Fibroblast of skin of abdomen (primary cell): ENCODE measurements around the gene KRTAP4-7.
"Not testable (repeated sequence)": the region's sequence is repeated elsewhere in the genome, so short reads cannot be mapped to it uniquely, and the experiment has no call there.

Experiments used
- DNase-seq: peaks from one replicate; pipeline ENCODE4 v3.0.0-alpha.2; 2013

The KRTAP4-7 gene

DNA sequence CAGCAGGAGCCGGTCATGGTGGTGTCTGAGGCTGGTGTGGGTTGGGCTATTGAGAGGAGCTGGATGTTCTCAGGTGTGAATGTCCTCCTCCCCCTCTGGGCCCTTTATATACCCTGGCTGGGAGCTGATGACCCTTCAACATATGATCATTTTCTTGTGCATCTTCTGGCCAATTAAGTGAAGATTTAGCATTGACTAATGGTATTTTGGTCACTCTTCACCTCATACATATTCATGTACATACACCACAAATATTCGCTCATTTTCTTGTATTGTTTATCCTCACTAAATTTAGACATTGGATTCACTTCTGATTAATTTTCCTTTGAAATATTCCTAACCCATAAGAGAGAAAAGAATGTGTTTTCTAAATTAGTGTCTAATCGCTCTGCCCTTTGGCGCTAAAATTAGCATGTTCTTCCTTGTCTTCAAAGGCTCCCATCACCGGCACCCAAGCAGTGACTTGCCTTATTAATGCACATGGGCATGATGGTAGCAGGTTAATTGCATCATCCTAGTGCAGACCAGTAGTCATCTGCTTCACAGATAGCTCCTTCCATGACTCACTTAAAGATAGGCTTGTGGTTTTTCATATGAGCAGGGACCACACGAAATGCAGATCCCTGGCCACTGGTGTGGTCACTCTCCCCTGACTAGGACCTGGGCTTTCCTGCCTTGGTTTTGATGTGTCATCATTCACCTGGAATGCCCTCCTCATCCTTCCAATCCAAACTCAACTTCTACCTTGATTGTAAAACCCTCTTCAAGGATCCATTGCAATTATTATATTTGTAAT lies 17.9 kb upstream of the KRTAP4-7 start, which contains the start of gene KRTAP2-4:
TSS of gene KRTAP2-4 (minus strand) at position 51 of the 796 bp plus-strand sequence. CDS start at position 17, 34 bp downstream.
- peak; percentile 89 for DNase-seq

DNA sequence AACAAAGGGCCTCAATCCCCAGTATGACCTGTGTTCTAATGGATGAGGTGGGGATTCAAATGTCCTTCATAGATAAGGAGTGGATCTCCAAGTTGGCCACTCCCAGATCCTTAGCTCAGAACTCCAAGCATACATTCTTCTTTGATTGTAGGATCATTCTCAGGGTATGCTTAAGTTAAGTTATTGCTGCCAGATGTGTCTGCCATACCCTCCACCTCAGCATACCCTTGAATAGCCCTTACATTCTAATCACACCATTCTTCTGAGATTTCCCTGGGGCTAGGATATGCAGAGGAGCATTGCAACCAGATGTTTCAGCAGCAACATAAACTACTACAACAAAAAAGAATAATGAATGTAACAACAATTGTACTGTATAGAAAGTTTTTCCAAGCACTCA lies 16.7 kb upstream of the KRTAP4-7 start:
- peak; percentile 82 for DNase-seq

DNA sequence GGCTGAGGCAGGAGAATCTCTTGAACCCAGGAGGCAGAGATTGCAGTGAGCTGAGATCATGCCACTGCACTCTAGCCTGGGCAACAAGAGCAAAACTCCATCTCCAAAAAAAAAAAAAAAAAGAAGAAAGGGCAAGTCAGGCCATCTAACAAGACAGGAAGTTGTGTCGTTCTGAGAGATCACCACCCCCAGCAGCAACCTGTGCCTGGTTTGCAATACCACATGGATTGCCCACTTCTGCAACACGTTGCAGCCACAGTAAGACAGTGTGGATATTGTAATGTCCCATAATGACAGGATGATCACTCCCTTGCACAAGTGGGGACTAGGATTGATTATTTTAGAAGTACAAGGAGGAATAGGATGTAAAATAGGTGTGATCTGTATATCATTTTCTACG lies 14.9 kb upstream of the KRTAP4-7 start:
- DNase-seq: no peak

DNA sequence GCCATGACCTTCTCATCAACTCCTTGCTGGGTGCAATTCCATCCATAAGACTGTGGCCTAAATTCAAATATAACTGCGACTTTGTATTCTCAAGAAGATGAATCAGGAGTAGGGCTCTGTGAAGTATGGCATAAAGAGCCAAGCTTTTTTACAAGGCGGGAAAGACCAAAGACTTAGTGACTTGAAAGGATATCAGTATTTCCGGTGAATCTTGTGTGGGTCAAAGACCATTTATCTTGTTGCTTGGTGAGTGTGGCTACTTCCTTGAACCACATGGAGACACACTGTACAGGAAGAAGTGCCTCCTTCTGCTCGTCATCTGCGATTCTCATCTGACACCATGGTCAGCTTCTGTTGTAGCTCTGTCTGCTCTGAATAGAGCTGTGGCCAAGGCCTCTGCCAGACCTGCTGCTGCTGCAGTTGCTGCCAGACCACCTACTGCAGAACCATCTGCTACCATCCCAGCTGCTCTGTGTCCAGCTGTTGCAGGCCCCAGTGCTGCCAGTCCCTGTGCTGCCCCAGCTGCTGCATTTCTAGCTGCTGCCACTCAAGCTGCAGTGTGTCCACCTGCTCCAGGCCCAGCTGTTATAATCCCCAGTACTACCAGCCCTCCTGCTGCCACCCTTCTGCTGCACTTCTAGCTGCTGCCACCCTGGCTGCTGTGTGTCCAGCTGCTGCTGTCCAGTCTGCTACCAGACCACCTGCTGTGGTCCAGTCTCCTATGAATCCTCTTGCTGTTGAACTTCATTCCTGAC lies 12.2 kb upstream of the KRTAP4-7 start:
- DNase-seq: no peak

DNA sequence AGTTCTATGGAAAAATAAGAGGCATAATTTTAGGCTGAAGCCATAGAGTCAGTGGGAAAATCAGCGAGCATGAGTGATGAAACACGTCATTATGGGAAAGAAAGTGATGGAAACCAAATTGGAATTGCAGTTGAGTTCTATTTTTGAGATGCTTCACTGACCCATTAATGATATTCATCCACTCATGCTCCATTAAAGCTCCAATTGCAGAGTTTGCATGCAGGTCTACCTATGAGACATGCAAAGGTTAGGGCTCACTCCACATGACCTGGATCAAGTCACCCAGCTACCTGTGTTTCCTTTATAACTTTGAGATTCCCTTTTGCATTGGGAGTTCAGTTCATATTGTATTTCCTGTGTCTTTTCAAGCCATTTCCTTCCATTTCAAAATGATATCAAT lies 10.3 kb upstream of the KRTAP4-7 start:
- DNase-seq: no peak

DNA sequence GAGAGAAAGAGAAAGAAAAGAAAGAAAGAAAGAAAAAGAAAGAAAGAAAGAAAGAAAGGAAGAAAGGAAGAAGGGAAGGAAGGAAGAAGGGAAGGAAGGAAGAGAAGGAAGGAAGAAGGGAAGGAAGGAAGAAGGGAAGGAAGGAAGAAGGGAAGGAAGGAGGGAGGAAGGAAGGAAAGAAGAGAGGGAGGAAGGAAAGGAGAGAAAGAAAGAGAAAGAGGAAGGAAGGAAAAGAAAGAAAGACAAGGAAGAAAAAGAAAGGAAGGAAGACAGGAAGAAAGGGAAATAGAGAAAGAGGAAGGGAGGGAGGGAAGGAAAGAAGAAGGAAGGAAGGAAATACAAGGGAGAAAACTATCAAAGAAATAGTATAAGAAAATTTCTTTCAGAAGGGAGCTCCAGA lies 7.2 kb upstream of the KRTAP4-7 start:
- DNase-seq: no peak

DNA sequence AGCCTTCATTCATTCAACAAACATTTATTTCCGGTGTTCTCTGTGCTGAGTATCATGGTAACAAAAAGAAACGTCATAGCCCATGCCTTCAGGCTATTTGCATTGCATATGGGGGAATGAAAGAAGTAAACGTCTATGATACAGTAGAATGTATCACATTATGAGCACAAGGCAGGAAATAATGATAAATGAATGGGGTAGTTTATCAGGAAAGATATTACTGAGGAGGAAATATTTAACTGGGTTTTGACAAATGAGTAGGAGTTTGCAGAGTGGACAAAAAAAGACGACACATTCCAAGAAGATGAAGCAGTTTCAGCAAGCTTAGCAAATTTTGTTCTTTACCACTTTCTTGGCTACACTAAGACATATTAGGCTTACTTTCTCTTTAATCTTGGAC lies 1.3 kb upstream of the KRTAP4-7 start:
- DNase-seq: peak; percentile 49

DNA sequence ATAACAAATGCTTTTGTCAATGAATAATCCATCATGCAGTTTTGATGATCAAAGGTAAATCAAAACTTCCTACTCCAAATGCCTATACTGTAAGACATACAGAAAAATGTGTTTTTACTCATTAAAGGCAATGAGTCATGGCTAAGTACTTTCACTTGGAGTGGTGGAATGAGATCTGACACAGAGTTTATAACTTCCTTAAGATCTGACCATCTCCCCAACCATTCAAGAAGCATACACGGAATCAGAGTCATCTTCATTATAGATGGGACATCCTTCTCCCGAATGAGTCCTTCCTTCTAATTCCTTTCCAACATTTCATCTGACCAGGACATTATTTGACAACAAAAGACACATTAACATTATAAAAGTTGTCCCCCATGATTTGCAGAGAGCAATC lies 523 bp upstream of the KRTAP4-7 start:
- peak; percentile 80 for DNase-seq

DNA sequence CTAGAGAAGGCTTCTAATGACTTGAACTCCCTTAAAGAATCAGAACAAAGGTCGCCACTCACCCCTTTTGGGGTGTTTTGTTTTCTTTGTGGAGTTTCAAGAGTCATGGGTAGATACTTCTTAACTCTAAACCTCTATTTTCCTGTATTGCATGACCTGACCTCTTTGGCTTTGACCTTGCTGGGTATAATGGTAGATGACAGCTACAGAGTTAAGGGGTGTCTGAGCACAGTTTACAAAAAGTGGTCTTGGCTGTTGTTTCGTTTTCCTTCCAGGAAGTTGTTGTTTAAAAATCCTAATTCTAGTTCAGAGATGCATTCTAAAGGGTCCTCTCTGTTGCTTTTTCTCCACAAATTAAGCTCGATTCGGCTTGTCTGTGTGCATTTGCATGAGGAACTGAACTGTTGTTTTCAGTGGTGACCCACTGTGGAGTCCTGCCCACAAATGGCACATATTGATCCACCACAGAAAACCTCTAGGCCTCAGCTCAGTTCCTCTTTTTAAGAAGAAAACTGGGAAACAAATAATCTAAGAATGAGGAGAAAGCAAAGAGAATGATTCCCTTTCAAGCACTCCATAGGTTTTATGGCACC lies 4.9 kb downstream of the KRTAP4-7 start:
- not testable (repeated sequence) for DNase-seq

DNA sequence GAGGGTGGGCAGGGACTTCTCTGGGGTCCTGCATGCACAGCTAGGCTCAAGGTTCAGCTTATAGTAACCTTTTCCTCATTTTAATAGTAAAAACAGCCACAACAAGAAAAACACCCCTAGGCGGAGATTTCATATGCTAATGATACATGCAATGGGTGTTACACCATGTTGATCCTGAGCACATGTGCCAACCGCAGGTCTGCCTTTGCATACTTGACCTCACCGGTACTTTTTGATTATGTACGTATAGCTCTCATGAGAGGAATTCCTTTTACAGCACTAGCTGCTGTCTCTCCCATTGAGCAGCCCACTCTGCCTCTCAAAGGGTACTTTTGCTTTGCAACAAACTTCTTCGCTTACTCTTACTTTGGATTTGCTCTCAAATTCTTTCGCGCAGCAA lies 12.1 kb downstream of the KRTAP4-7 start:
- no peak for DNase-seq

DNA sequence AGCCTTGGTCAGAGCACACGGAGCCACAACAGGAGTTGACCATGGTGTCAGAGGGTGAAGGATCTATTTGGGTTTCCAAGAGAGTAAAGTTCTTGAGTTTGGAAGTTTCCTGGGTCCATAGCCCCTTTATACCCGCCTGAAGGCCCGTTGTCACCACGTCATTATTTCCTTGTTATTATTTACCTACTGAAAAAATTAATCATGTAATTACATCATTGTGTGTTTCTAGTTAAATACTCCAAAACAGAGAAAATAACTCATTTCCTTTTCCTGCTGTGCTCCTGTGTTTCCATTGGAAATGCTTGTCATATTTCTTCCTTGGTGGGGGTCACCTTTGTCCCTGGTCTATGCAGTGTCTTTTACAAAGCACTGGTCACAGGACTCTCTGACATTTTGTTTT lies 14.1 kb downstream of the KRTAP4-7 start, which contains the start of gene KRTAP4-8:
TSS of gene KRTAP4-8 (minus strand) at position 101 of the 400 bp plus-strand sequence. CDS start at position 43, 58 bp downstream.
- no peak for DNase-seq

DNA sequence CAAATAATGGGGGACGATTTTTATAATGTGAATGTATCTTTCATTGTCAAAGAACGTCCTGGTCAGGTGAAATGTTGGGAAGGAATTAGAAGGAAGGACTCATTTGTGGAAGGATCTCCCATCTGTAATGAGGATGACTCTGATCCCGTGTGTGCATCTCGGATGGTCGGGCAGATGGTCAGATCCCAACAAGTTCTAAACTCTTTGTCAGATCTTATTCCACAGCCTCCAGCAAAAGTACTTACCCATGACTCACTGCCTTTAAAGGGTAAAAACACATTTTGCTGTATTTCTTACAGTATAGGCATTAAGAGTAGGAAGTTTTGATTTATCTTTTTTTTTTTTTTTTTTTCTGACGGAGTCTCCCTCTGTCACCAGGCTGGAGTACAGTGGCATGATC lies 14.5 kb downstream of the KRTAP4-7 start:
- peak; percentile 62 for DNase-seq

DNA sequence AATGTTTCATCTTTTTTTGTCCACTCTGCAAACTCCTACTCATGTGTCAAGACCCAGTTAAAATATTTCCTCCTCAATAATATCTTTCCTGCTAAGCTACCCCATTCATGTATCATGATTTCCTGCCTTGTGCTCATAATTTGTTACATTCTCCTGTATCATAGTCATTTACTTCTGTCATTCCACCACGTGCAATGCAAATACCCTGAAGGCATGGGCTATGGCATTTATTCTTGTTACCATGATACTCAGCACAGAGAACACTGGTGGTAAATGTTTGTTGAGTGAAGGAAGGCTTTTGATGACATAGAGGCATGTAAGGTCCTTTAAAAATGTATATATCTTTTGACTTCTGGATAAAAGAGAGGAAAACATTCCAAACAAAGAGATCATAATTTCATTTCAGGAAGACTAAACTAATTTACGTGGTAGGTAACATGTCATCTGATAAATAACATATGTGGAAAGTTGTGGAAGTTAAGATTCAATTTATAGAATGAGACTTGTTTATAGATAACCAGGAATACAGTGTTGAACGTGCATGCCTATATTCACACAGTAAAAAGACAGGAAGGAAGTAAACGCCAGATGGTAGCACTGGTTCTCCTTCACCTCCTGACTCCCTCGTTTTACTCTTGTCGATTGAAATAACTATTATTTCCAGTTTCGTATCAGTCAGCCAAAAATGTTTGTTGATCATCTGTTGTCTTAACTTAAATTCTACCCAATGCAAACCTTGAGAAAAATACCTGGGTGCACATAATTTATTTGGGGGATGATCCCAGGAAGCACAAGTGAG lies 15.9 kb downstream of the KRTAP4-7 start:
- peak; percentile 86 for DNase-seq

DNA sequence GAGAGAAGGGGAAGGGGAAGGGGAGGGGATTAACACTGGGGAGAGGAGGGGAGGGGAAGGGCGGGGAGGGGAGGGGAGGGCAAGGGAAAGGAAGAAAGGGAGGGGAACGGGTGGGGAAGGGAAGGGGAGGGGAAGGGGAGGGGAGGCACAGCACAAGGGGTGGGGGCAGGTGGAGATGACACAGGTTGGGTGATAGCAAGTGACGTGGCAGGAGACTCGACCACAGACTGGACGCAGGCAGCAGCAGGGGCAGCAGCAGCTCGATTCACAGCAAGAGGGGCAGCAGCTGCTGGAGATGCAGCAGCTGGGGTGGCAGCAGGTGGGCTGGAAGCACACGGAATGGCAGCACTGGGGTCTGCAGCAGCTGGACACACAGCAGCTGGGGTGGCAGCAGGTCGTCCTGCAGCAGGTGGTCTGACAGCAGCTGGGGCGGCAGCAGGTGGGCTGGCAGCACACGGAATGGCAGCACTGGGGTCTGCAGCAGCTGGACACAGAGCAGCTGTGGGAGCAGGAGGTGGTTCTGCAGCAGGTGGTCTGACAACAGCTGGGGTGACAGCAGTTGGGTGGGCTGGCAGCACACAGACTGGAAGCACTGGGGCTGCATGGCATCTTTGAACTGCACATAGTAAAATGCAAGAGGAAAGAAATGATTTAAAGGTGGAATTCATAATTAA lies 17.8 kb downstream of the KRTAP4-7 start, which contains the start of gene KRTAP4-16:
TSS of gene KRTAP4-16 (minus strand) at position 624 of the 674 bp plus-strand sequence. CDS start at position 624, 0 bp downstream.
- no peak for DNase-seq

DNA sequence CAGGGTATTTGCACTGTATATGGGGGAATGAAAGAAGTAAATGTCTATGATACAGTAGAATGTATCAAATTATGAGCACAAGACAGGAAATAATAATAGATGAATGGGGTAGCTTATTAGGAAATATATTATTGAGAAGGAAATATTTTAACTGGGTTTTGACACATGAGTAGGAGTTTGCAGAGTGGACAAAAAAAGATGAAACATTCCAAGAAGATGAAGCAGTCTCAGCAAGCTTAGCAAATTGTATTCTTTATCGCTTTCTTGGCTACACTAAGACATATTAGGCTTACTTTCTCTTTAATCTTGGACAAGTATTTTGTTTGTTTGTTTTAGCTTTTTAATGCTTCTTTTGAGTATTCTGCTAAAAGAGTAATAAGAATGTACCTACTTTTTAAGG lies 19.9 kb downstream of the KRTAP4-7 start:
- DNase-seq: peak; percentile 35

DNA sequence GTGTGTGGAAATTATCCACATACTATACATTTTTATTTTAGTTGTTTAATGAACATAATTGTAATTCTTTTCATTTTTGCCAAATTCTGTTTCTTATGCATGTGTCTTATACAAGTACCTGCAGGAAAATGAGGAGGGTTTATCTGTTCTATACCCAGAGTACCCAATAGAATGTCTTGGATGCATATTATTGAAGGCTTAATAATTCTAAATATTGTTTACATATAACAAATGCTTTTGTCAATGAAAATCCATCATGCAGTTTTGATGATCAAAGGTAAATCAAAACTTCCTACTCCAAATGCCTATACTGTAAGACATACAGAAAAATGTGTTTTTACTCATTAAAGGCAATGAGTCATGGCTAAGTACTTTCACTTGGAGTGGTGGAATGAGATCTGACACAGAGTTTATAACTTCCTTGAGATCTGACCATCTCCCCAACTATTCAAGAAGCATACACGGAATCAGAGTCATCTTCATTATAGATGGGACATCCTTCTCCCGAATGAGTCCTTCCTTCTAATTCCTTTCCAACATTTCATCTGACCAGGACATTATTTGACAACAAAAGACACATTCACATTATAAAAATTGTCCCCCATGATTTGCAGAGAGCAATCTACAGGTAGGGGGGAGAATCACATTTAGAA lies 20.6 kb downstream of the KRTAP4-7 start:
- DNase-seq: peak; percentile 85

DNA sequence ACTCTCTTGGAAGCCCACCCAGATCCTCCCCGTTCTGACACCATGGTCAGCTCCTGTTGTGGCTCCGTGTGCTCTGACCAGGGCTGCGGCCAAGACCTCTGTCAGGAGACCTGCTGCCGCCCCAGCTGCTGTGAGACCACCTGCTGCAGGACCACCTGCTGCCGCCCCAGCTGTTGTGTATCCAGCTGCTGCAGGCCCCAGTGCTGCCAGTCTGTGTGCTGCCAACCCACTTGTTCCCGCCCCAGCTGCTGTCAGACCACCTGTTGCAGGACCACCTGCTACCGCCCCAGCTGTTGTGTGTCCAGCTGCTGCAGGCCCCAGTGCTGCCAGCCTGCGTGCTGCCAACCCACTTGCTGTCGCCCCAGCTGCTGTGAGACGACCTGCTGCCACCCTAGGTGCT lies 21.4 kb downstream of the KRTAP4-7 start, which contains the start of gene KRTAP4-9:
TSS of gene KRTAP4-9 (plus strand) at position 43 of the 400 bp plus-strand sequence. CDS start at position 43, 0 bp downstream.
- not testable (repeated sequence) for DNase-seq

DNA sequence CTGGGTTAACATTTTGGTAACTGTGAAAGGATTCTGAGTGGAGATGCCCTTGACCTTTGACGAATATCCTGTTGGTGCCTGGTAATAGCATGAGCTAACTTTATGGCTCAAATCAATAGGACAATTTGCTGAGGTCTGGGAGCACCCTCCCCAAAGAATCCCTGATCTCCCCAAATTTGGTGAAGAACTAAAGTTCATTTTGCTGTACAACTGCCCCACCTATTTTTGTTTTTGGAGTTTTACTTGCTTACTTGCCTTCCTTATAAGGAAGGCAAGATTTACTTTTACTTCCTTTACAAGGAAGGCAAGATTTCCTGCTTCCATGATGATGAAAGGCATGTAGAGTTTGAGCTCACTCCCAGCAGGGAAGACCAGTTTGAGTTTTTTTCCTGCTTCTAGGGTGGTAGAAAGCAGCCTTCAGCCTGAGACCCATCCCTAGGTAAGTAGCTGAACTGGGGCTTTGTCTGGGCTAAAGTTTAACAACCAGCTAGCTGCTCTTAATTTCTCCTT lies 24.0 kb downstream of the KRTAP4-7 start:
- DNase-seq: no peak

DNA sequence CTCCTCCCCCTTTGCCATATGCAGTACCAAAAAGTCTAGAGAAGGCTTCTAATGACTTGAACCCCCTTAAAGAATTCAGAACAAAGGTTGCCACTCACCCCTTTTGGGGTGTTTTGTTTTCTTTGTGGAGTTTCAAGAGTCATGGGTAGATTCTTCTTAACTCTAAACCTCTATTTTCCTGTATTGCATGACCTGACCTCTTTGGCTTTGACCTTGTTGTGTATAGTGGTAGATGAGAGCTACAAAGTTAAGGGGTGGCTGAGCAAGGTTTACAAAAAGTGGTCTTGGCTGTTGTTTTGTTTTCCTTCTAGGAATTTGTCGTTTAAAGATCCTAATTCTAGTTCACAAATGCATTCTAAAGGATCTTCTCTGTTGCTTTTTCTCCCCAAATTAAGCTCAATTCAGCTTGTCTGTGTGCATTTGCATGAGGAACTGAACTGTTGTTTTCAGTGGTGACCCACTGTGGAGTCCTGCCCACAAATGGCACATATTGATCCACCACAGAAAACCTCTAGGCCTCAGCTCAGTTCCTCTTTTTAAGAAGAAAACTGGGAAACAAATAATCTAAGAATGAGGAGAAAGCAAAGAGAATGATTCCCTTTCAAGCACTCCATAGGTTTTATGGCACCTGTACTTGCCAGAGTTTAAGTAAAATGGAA lies 24.9 kb downstream of the KRTAP4-7 start:
- DNase-seq: not testable (repeated sequence)
